Omental fat pad (tissue), 4 donors: ENCODE measurements around the gene PPP2R2D. TPM values are rescaled to one million over a fixed set of nuclear protein-coding genes. Genes with fewer than 3 reads are reported as not detected.

ENCODE experiments used
- ATAC-seq: fragments of 150-250 bp; one replicate; pipeline ENCODE4 v1.9.1; 2016; ENCODE audit warnings: mild to moderate bottlenecking, moderate library complexity; ENCODE audit not compliant: low FRiP score
- DNase-seq: peaks from one replicate; pipeline ENCODE4 v3.0.0-alpha.2; 2019; ENCODE audit warnings: low spot score
- CTCF ChIP-seq, 3 donors: fragments of 450-650 bp; IDR thresholded peaks; one replicate each; pipeline ENCODE4 v1.5.1; 2016 to 2017; ENCODE audit warnings: antibody characterized with exemption in 3 of 3, mild to moderate bottlenecking in 3 of 3, moderate library complexity in 2 of 3
- total RNA-seq, 4 donors: library from RNA; depleted of rRNA; stranded (reverse); fragments of >200 nt; gene quantifications; one replicate each; pipeline ENCODE4 v1.1.0, GENCODE V29; 2016

Gene PPP2R2D
- total RNA-seq, 4 donors from 2014 or later, result 25.0 to 33.7 (median 28.7) TPM

GRCh38 chr10:131888186-131888604, 12.6 kb upstream of the PPP2R2D start:
- ATAC-seq (no peak), DNase-seq (no peak)
- no peak for TF ChIP-seq CTCF (IDR thresholded peaks at IDR 0.05)

- TF ChIP-seq CTCF (IDR thresholded peaks at IDR 0.05), result no peak
- no peak for ATAC-seq
- DNase-seq, result no peak
Measured at GRCh38 chr10:131889755-131890154, 11.1 kb upstream of the PPP2R2D start.

GRCh38 chr10:131890276-131891195, 10.3 kb upstream of the PPP2R2D start:
- no peak for ATAC-seq
- DNase-seq, result no peak
- TF ChIP-seq CTCF (IDR thresholded peaks at IDR 0.05), result no peak

GRCh38 chr10:131891196-131891928, 9.4 kb upstream of the PPP2R2D start:
- DNase-seq, result no peak
- no peak for ATAC-seq
- TF ChIP-seq CTCF (IDR thresholded peaks at IDR 0.05), result no peak

- DNase-seq (no peak), ATAC-seq (no peak)
- no peak for TF ChIP-seq CTCF (IDR thresholded peaks at IDR 0.05)
Measured at GRCh38 chr10:131891929-131892805, 8.6 kb upstream of the PPP2R2D start.

- TF ChIP-seq CTCF (IDR thresholded peaks at IDR 0.05), result no peak
- ATAC-seq (no peak), DNase-seq (no peak)
Measured at GRCh38 chr10:131892806-131893675, 7.8 kb upstream of the PPP2R2D start.
